GM21367 (cell line): ENCODE data around the gene GCC1.
"Not testable (repeated sequence)": the region's sequence is repeated elsewhere in the genome, so short reads cannot be mapped to it uniquely, and the experiment has no call there.

Source experiments
- ATAC-seq: cut with Tn5 transposase; IDR thresholded peaks from one replicate; pipeline ENCODE4 v1.9.1; 2021; ENCODE audit not compliant: unreplicated experiment

The GCC1 gene

DNA sequence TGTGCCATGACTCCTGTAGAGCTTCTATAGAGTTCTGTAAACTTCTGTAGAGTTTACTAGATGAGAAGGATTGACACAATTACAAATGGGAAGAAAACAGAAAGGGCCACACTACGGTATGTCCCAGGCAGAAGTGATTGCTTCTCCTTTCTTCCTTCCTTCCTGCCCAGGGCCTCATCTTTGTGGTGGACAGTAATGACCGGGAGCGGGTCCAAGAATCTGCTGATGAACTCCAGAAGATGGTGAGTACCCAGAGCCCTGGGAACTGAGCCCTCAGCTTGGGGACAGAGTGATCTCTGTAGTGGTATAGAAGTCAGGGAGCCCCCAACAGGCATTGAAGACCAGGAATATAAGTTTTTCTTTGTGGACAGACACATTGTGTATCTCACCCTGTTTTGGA lies 4.5 kb upstream of the GCC1 start:
- ATAC-seq, result no peak

DNA sequence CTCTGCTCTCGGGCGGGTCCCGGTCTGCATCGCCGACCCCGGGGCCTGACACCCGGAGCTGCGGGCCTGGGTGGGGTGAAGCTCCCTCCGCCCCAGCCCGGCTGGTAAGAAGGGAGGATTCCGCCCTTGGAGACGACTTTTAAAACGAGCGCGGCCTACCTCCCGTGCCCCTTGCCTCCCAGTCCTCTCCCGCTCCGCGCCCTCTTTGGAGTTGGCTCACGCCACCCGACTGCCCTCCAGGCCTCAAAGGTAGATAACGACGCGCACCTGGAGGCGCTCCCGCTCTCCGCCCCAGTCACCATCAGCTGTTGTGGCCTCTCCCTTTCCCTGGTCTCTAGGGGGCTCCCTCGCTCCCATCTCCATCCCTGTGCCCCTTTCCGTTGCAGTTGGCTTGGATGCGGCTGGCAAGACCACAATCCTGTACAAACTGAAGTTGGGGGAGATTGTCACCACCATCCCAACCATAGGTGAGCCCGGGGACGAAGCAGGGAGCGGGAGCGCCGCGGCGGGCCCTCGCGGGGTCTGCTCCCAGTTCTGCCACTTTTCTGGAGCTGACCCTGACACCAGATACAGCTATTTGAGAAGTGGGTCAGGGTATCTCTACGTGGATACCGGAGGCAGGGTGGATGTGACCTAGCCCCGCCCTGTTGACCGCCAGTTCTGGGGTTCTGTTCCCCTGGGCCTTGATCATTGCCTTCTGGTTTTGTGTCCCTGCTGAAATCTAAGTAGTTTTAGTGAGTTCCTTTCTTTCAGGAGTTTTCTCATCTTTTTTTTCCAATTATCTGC lies 3.5 kb upstream of the GCC1 start:
- peak; percentile 9 for ATAC-seq

DNA sequence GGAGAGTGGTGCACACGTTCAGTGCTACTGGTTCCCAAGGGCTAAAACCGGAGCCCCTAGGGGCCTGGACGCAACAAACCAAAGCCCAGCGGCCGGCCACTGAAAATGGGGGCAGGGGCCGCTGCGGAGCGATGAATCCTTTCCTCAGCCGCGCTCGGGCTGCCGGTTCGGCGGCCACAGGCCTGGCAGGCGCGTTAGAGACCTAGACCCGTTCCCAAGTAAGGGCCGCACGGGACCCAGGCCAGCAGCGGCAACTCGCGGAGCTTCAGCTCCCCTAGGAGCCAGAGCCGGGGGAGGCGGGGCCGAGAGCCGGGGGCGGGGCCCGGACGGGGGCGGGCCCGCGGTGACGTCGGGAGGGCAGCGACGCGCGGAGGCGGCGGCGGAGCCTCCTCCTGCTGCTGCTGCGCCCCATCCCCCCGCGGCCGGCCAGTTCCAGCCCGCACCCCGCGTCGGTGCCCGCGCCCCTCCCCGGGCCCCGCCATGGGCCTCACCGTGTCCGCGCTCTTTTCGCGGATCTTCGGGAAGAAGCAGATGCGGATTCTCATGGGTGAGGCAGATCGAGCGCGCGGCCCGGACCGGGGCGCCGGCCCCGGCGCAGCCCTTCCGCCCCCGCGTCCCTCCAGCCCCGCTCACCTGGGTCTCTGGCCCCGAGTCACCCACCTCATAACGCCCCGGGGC lies 2.8 kb upstream of the GCC1 start, which contains the start of gene ARF5:
Gene ARF5, plus strand, starts transcription at position 393 of the 678 bp plus-strand sequence. Its CDS starts 88 bp downstream, at position 481.
- peak; percentile 75 for ATAC-seq

- ATAC-seq, result no peak
Measured at GRCh38 chr7:127587663-127588018, 2.2 kb upstream of the GCC1 start.

- no peak for ATAC-seq
Measured at GRCh38 chr7:127586346-127586745, 950 bp upstream of the GCC1 start.

GRCh38 chr7:127584648-127585043 lies 750 bp downstream of the GCC1 start:
- ATAC-seq, result no peak

GRCh38 chr7:127582361-127582760 lies 3.0 kb downstream of the GCC1 start:
- no peak for ATAC-seq

DNA sequence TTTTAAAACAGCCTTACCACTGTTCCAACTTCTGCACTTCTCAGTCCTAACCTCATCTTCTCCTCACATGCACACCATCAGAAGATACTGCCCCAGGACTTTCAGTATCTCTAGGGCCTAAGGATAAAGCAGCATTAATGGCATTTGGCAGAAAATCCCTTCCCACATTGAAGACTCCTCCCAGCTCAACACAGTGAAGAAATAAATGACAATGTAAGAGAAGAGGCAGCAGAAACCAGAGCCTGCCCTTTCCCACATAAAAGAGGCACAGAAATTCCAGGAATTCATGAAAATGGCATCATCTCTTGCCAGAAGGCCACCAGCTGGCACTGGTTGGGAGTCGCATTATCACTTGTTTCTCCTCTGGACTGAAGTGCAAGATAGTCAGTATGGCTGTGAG lies 3.7 kb downstream of the GCC1 start:
- no peak for ATAC-seq

DNA sequence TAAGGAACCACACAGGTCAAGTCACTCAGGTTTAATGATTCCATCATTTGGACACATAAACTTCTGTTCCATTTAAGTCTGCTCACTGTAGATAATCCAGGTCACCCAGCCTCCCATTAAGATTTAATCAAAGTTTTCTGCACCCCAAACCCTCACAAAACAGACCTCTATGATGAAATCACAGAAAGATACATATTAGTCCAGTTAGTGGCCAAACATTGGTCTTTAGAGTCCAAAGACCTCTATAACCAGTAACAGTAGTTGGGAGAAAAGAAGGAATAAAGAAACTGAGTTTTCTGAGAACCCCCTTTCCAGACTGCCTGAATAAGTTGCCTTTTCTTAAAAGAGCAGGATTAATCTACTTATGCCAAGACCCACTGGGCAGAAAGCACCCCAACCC lies 4.8 kb downstream of the GCC1 start:
- ATAC-seq, result no peak

DNA sequence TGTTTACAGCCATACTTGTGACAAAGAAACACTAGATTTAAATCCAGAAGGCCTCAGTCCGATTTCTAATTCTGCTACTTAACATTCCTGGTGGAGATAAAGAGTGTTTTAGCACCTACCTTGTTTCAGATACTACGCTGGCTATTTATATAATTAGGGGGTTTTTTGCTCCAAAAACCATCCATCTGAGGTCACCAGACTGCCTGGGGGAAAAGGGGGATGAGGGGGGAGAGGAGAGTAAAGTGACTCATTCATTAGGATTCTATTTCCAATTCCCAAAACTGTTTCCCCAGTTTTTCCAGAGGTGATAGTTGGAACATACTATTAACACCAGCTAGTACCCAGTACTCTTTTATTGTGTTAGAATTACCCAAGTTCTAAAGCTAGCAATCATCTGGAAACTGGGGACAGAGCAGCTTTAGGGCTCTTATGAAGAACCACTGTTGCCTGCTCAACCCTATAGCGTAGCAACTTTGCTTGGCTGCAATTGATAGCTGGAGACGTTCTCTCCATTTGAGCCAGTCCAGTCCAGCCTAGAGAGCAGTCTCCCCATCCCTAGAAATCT lies 6.6 kb downstream of the GCC1 start:
- ATAC-seq, result no peak

GRCh38 chr7:127578036-127578684 lies 7.2 kb downstream of the GCC1 start:
- no peak for ATAC-seq

- ATAC-seq, result no peak
Measured at GRCh38 chr7:127571741-127572505, 13.5 kb downstream of the GCC1 start.

DNA sequence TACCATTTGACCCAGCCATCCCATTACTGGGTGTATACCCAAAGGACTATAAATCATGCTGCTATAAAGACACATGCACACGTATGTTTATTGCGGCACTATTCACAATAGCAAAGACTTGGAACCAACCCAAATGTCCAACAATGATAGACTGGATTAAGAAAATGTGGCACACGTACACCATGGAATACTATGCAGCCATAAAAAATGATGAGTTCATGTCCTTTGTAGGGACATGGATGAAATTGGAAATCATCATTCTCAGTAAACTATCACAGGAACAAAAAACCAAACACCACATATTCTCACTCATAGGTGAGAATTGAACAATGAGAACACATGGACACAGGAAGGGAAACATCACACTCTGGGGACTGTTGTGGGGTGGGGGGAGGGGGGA lies 17.4 kb downstream of the GCC1 start:
- ATAC-seq, result not testable (repeated sequence)

DNA sequence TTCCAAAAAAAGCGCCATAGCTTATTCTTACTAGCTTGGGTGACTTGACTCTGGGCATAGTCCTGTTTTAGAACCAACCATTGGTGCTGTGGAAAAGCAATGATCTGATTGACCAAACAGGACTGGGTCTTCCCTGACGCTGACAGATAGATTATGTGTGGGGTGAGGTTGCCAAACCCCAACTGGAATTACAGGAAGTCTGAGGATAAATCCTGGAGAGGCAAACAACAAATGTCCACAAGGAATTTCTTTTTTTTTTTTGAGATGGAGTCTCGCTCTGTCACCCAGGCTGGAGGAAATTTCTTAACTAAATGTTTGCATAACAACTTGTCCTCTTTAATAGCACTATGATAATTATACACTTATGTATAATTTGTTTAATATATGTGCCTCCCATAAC lies 19.2 kb downstream of the GCC1 start:
- no peak for ATAC-seq

DNA sequence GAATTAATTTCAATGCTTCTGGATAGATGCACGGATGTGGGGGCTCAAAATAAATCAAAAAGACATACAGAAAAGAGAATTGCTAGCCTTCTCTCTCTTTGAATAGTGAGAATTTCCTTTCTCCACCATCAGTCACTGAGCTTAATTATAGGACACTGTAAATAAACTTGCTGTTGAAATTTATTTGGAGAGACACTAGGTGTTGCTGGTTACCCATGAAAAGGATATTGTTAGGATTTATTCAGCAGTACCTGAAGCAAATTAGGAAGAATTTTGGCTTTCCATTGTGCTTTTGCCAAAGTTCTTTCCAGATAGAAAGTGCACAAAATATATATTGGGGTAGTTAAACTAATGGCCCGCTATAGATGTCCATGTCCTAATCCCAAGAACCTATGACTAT lies 27.6 kb downstream of the GCC1 start:
- no peak for ATAC-seq

GRCh38 chr7:127556404-127556803 lies 29.0 kb downstream of the GCC1 start:
- ATAC-seq, result no peak

DNA sequence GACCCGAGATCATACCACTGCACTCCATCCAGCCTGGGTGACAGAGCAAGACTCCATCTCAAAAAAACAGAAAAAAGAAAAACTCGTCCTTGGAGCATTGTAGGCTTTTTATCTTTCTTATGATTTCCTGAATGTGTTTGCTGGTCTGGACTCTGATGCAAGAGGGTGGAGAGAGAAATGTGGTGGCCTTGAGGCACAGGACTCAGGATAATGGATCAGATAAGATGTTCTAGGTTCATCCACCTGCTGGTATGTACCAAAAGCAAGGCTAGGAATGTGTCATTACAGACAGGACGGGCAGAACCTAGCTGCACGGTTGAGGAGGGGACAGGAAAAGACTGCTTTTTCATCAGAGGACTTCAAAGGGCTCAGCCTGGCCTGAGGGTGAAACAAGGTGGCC lies 33.5 kb downstream of the GCC1 start:
- no peak for ATAC-seq

GRCh38 chr7:127550247-127550646 lies 35.1 kb downstream of the GCC1 start:
- no peak for ATAC-seq

- no peak for ATAC-seq
Measured at GRCh38 chr7:127546313-127546712, 39.1 kb downstream of the GCC1 start.

DNA sequence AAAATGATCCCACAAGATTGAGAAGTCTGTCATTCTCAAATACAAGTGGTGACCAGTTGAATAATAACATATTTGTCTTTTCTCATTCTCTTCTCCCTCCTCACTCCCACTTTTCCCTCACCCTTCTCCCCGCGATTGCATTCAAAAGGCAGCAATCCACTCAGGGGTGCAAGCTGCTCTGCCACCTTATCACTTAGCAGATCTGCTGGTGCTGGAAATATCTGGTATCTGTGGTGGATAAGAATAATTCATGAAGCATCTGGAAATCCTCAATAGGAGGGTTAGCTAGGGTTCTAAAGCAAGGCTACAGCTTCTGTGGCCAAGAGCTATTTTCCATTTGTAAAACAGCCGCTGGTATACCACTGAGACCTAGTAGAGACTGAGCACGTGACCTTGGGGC lies 43.8 kb downstream of the GCC1 start:
- no peak for ATAC-seq

GRCh38 chr7:127540461-127540860 lies 44.9 kb downstream of the GCC1 start:
- not testable (repeated sequence) for ATAC-seq
